NCI-H526 (cell line): Measurements from ENCODE around the gene TNFSF18.
"Not testable (repeated sequence)": the region's sequence is repeated elsewhere in the genome, so short reads cannot be mapped to it uniquely, and the experiment has no call there.

ENCODE experiments used
- DNase-seq, 2 experiments: peaks; one replicate each; lab custom pipeline; 2025; lab: John Stamatoyannopoulos, UW

Gene TNFSF18, protein sequence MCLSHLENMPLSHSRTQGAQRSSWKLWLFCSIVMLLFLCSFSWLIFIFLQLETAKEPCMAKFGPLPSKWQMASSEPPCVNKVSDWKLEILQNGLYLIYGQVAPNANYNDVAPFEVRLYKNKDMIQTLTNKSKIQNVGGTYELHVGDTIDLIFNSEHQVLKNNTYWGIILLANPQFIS

DNA sequence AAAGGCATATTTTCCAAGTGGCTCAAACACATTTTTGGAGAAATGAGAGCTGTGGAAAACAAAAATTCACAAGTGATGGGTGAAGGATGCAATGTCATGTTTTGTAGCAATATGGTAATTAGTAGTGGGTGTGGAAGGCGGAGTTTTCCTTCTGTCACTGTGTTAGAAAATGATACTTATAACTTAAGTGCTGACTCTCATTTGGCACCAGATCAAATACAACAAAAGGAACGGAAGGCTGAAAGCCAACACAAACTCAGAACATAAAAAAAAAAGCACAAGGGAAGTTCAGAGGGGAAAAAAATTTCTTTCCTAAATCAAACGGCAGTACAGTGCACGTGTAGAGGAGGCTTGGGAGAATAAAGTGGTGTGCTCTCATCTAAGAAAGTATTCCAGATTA lies at the start of gene TNFSF18:
TSS of gene TNFSF18 (minus strand) at position 77 of the 400 bp plus-strand sequence. CDS start at position 32, 45 bp downstream.
- no peak for DNase-seq

DNA sequence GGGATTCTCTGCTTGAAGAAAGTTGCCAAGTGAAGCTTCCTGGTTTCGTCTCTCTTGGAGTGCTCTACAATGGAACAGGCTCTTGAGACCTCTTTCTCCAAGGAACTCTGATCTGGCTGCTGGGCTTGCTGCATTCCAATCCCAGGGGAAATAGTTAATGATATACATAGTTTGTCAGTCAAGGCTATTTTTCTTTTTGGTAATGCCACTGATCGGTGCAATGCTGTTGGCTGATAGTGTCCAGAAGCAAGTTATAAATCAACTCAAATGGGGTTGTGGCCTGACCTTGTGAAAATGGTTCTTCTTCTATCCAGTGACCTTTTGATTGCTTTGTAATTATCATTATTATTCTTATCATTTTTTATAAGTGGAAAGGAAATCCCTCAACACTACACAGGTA lies 48.4 kb upstream of the TNFSF18 start:
- DNase-seq = no peak

DNA sequence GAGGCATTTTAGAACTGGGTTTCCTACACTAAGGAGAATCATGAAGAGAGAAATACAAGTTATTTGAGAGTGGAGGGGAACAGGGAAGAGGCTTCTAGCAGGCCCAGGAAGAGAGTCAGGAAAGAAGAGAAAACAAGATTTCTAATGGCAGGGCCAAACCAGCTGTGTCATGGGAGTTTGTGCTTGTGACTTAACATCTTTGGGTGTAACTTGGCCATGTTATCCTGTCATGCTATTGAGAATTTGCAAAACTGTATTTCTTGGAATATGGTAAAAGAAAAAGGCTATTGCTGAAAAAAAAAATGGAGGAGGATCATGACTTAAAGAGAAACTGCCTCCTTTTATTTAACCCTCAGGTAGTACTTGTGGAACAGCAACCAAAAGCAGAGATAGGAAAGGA lies 47.4 kb upstream of the TNFSF18 start:
- no peak for DNase-seq

DNA sequence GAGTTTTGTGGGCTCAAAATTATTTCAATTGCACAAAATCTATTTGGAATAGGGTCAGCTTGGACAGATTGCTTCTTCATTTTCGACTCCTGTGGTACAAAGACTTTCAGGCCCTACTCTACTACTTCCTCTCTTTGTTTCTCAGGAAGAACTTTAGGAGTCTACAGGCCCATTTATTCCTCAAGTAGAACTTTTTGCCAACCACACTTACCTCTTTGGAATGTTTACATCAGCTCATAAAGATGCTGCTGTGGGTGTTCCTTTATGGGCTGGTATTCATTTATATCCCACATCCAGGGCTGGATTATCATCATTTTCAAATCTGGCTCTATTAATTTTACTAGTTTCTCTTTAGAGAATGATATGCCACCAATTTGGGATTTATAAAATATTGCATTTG lies 46.3 kb upstream of the TNFSF18 start:
- DNase-seq = no peak

DNA sequence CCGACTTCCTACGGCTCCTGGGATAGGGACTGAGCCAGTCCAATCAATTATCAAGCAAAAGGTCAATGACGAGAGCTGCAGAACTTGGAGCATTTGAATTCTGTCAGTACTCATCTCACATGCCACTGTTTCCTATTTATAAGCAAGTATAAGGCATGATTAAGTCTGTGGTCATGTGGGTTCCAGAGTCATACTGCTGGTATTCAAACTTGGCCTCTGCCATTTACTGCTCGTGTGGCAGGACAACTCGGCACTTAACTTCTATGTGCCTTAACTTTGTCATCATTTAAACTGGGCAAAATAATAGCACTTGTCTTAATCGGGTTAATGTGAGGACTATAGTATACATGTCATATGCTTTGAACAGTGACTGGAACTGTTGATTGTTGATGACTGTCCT lies 44.9 kb upstream of the TNFSF18 start:
- DNase-seq = no peak

DNA sequence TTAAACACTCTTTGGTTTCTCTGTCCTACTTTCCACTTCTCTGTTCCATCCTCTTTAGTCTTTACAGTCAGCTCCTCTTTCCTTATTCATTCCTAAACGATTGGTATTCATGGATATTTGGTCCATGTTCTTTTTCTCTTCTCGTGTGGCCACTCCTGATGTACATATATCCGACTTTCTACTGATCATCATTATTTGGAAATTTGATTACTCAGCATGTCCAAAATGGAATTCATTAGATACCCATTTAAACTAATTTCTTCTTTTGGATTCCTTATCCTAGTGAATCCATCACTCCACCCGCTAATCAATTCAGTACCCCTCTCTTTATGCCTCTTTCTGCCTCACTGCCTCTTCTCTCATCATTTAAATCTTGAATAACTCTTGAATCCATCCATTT lies 43.8 kb upstream of the TNFSF18 start:
- DNase-seq = no peak

DNA sequence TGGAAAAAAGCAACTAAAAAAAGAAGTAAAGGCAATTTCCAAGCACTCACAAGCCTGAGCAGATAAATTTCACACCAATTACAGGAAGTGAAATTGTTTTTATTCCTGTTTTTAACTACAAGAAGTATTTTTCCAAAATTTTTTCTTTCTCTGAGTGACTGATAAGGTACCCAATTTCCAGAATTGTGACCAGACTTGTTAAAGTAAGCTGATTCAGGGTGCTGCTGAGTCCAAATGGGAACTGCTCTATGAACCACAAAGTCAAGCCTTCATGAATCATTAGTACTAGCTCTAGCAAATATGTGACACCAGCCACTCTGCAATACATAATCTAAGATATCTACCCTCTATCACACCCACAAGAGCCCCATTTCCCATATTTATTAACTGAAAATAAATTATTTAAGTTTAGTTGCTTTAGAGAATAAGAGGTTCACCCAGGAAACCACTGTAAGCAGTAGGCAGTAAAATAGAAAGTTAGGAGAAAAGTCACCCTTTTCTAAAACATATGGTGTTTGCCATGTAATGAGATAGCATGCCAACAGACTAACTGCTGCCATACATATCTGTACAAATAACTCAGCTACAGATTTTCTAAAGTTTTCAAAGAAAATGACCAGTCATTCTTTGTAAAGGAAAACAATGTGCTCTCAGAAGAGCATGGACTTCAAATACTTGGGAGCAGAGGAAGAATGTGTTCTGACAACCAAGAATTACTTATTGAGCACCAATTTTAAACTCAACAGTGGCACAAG lies 43.1 kb upstream of the TNFSF18 start:
- DNase-seq = no peak

DNA sequence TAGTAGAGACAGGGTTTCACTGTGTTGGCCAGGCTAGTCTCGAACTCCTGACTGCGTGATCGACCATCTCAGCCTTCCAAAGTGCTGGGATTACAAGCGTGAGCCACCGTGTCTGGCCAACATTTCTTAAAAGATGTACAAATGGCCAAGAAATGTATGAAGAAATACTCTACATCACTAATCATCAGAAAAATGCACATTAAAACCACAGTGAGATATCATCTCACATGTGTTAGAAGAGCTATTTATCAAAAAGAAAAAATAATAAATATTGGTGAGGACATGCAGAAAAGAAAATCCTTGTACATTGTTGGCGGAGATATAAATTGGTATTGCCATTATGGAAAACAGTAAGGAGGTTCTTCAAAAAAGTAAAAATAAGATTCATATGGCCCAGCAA lies 33.6 kb upstream of the TNFSF18 start:
- DNase-seq = no peak

DNA sequence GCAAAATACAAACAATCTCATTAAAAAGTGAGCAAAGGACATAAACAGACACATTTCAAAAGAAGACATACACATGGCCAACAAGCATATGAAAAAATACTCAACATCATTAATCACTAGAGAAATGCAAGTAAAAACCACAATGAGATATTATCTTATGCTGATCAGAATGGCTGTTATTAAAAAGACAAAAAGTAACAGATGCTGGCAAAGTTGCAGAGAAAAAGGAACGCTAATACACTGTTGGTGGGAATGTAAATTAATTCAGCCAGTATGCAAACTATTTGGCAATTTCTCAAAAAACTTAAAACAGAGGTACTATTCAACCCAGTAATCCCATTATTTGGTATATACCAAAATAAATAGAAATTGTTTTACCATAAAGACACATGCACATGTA lies 32.2 kb upstream of the TNFSF18 start:
- DNase-seq = peak; percentile 62 to 76

DNA sequence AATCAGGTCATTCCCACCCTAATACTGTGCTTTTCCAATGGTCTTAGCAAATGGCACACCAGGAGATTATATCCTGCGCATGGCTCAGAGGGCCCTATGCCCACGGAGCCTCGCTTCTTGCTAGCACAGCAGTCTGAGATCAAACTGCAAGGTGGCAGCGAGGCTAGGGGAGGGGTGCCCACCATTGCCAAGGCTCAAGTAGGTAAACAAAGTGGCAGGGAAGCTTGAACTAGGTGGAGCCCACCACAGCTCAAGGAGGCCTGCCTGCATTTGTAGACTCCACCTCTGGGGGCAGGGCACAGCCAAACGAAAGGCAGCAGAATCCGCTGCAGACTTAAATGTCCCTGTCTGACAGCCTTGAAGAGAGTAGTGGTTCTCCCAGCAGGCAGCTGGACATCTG lies 23.5 kb upstream of the TNFSF18 start:
- not testable (repeated sequence) for DNase-seq

DNA sequence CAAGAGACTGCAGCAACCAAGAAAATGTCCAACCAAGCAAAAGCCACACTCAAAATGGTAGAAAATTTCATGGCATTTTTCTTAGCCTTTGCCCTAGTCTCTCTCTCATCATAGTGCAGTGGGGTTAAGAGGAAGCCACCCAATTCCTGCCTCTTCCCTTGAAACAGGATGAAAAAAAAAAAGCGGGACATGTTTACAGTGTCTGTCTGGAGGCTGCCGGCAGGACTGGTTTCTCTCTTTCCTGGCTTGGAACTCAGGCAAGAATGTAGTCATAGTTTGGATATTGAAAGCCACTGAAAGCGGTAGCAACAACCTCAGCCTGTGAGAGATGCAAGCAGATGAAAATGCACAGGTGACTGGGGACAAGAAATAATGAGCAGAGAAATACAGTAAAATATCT lies 13.3 kb upstream of the TNFSF18 start:
- no peak for DNase-seq

DNA sequence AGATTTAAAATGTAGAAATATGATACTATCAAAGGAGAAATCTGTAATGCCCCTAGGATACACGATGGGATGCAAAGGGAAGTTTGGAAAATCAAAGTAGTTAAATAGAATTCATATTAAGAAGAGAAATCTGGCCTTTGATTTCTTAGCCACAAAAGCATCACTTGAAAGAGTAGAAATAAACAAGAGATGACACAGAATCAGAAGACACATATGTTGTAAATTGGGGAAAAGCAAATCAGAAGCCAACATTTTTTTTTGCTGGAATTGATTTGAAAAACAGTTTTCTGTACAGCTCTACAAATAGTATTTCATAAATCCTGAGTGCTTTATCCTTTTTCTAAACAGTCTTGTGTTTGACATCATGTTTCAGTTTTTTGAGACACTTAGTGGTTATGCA lies 12.4 kb upstream of the TNFSF18 start:
- no peak for DNase-seq

DNA sequence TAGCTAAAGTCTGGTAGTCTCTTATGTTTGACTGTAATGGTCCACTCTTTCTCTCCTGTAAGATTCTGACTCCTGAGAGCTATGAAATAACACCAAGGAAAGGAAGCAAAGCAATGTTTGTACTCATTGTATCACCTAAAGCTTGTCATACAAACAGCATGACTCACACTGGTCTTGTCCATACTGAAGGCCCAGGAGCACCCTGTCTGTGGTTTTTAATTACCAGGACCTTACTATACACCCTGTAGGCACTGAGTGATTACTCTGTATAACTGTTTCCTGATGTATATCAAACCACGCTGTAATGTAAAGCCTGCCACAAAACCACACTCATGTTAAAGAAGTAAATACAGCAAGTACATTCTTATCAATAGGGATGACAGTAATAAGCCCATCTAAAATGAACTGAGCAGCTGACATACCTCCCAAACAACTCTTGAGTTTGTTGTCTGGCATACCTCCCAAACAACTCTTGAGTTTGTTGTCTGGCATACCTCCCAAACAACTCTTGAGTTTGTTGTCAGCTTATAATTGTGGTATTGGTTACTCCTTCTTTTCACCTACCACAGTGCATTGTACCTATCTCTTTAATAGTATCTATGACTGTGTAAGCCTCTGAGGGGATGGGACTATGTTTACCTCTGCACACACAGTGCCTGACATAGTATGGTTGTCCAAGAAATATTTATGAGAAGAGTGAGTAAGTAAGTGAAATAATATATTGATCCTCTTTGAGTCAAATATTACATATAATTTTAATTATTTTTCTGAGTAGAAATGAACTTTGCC lies 11.6 kb upstream of the TNFSF18 start:
- no peak for DNase-seq

DNA sequence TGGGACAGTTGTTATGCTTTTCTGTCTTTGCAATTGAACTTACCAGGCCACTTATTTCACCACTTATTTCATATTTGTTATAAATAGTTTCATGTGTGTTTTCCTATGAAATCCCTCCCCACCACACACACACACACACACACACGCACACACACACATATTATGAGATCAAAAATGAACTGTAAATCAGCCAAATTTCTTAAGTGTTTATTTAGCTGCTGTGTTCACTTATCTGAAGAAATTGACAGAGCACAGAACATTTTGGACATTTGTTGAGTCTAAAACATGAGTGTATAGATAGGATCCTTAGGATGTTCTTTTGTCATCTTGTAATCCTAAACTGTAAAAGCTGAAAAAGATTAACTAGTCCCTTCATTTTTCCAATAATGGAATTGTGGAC lies 7.8 kb upstream of the TNFSF18 start:
- DNase-seq = no peak

DNA sequence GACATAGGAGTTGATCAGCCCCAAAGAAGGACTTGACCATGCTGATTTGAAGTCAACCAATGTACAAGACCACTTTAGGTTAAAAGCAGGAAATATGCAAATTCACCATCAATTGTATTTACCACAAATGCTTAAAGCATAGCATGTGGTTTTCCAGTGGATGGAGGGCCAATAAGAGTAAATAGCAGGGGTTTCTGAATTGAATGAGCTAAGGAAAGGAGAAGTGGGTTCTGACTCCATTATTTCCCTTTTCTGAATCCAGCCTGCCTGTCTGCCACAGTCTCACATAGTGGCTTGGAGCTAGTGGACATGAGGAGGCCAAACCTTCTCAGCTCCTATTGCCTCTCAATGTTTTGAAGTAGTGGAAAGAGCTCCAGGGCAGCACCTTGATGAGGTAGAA lies 7.2 kb upstream of the TNFSF18 start:
- peak in 1 of 2 experiments; percentile 27 for DNase-seq

DNA sequence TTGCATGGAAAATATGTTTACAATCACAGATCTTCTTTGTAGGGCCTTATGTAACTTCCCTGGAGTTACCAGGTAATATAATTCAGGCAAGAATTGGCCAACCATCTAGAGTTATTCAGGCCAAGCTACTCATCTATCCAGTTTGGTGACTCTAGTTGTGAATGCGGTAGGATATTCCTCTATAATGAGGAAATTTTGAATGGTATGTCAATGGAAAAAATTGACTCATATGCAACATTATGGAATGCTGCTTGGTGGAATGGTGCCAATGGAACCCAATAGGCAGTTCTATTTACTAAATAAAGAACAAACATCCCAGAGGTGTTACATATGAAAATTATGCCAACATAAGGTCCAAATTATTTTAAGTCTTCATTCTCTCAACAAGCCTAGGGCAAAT lies 5.6 kb upstream of the TNFSF18 start:
- no peak for DNase-seq

DNA sequence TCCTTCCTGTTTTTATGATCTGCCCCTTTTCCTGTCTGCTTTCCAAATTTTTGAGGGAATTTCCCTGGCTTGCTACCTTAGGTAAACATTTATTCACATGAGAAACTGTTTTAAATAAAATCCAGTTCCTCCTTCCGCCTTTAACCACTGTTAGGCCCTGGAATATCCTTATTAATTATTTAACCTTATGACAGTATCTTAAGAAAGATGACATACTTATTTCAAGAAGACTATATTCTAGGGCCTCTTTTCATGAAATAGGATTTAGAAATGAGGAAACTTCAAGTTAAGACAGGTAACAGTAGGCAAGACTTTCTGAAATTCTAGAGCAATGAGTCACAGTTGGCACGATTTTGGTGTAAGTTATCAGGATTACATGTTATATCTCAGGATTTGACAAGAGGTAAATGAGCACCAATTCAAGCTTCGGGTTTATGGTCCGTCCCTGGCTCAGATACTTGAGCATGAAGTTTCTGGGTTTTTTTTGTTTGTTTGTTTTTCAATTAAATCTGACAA lies 2.0 kb upstream of the TNFSF18 start:
- DNase-seq = no peak

DNA sequence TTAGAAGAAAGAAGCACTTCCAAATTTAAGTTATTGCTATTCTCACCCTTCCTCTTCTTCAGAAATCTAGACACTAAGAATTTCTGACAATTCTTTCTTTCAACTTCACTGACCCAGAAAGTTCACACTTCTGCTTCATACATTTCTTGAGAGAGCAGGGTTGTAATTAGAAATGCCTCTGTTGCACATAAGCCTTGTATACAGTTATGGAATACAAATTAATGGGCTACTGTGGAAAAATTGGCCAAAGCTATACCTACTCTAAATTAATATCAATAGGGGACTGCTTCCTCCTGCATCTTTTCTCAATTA lies 1.5 kb downstream of the TNFSF18 start:
- DNase-seq = no peak

DNA sequence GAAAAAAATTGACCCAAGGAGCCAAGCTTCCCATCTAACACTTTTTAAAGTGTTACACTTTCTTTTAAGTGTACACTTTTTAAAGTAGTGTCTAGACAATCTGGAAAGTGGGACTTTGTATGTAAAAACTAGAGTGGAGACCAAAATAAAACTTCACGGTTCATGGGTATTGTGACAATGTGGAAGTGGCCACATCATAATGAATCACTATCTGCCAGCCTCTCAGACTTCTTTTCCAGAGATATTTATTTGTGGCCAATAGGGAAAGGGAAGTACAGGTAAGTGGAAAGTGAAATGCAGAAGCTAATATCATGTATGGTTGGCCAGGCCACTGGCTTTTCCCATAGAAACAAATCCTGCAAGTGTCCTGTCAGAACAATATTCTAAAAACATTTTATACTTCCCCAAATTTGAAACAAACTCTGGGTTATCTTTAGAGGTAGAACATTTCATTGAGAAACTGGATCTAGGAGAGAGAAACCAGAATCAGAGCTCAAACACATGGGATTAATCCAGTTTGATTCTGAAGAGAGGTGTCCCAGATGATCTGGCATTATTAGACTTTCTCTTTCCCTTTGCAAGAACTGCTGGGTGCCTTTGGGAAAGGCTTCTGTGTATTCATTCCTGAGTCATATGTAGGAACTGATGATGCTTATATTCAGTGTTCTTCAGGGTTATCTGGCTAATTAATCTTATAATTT lies 2.0 kb downstream of the TNFSF18 start:
- DNase-seq = no peak

DNA sequence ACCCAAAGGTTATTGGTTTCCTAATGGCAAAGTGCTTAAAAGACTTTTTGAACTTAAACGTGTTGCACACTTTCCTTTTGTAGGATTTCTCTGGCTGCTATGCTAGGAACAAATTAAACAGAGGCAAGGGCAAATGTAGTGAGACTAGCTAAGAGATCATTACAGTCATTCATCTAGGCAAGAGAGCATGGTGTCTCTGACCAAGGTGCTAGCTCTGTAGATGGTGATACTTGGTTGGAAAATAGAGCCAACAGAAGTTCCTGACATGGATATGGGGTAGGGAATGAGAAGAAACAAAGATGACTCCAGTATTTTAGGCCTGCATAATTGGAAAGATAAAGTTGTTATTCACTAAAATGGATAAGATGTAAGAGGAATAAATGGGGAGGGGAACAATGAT lies 6.1 kb downstream of the TNFSF18 start:
- DNase-seq = no peak

DNA sequence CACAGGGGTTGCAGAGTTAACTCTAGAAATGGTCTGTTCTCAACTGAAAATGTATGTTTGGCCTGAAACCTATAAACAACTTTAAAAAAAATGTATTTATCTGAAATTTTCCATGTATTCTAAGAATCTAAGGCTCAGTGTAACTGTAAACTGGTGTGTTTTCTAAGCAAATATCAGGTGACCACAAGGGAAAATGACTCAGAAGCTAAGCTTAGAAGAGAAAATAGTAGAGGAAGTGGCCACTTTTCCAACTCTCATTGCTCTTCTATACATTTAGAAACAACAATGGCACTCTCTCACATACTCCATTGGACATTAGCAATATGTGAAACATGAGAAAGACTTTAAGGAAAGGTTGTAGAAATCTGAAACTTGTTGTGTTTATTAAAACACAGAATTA lies 7.5 kb downstream of the TNFSF18 start:
- no peak for DNase-seq

DNA sequence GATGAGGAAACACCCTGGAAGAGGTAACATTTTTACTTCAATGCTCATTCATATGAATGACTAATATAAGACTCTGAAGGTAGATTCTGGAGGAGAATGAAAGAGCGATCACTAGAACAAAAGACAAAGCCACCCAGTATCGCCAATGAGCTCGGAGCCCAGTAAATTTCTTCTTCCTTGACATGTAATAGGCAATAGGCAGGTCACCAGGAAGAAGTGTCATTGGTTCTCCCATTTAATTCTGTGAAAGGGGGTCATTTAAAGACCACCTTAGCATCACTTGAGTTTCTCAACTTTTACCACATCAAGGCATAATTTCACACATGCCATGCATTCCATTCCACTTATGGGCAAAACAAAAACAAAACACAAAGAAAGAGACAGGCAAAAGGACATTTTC lies 7.9 kb downstream of the TNFSF18 start:
- DNase-seq = no peak

DNA sequence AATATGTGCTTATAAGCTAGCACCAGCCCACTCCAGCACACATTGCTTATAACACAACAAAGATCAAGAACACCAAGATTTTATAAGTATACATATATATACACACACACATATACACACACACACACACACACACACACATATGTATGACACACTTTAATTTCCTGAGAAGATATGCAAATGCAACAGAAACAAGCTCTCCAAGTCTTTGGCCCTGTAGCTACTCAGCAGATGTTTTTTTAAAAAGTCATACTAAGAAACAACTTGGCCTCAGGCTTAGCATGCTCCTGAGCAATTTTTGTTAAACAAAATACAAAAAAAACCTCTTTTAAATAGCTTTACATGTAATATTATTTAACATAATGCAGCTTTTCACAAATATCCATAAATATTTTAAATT lies 11.1 kb downstream of the TNFSF18 start:
- DNase-seq = no peak
